ENCODE measurements around the gene ALK.

GRCh38 chr2:29803537-29803936, 117.8 kb downstream of the ALK start:
- TF ChIP-seq CTCF (IDR thresholded peaks at IDR 0.05), result no peak
- no peak for TF ChIP-seq POLR2A (IDR thresholded peaks at IDR 0.05)
